HG03354 (cell line): ENCODE data around the gene GIMAP6.
A peak's percentile ranks its signal among the peaks of the same experiment; 100 is the strongest.
"Not testable (repeated sequence)": the region's sequence is repeated elsewhere in the genome, so short reads cannot be mapped to it uniquely, and the experiment has no call there.

Experiments used
- ATAC-seq: cut with Tn5 transposase; IDR thresholded peaks from one replicate; pipeline ENCODE4 v1.9.1; 2021; ENCODE audit warnings: mild to moderate bottlenecking; ENCODE audit not compliant: unreplicated experiment, poor library complexity, severe bottlenecking

The GIMAP6 gene

DNA sequence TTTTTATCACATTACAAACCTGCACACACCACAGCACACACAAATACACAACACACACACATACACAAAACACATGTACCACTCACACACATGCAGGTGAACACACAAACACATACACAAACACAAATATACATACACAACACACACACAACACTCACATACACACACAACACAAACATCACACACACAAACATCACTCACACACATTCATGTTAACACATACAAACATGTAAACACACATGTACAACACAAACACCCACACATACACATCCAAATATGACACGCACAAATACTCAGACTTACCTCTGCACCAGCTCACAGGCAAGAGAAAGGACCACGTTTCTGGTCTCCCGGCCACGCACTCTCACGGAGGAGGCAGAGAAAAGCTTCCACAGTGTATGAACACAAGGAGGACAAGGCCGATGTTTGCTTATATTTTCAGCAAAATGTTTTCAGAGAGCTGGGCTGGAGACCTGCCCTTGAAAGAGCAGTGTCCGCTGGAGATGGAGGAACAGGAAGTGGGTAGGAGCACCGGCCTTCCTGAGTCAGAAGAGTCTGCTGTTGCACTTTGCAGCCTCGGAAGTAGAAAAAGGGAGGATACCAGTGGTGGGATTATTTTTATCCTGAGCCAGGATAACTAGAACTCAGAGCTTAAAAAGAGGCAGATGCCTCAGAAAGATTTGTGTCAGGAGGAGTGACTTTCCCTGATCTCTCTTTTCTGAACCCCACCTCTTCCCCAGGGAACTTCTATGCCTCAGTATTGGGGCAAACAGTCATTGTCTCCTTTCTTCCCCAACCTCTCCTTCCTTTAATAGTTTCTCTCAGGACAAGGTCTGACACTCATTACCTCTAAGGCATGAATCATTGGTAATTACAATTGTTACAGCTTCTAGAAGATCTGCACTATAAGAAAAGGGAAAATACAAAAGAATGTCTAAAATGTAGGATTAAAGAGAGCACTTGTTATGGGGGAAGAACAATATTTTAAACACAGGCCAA is at the start of gene GIMAP6:
GIMAP6 (minus strand) TSS at position 520 of the 999 bp plus-strand sequence. CDS start 2,243 bp downstream, outside the sequence.
- ATAC-seq = peak; percentile 86

DNA sequence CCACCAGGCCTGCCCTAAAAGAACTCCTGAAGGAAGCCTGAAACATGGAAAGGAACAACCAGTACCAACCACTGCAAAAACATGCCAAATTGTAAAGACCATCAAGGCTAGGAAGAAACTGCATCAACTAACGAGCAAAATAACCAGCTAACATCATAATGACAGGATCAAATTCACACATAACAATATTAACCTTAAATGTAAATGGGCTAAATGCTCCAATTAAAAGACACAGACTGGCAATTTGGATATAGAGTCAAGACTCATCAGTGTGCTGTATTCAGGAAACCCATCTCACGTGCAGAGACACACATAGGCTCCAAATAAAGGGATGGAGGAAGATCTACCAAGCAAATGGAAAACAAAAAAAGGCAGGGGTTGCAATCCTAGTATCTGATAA is 48.2 kb upstream of the GIMAP6 start:
- ATAC-seq = not testable (repeated sequence)

DNA sequence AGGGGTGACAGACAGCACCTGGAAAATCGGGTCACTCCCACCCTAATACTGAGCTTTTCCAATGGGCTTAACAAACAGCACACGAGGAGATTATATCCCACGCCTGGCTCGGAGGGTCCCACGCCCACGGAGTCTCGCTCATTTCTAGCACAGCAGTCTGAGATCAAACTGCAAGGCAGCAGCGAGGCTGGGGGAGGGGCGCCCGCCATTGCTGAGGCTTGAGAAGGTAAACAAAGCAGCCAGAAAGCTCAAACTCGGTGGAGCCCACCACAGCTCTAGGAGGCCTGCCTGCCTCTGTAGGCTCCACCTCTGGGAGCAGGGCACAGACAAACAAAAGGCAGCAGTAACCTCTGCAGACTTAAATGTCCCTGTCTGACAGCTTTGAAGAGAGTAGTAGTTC is 46.4 kb upstream of the GIMAP6 start:
- ATAC-seq = not testable (repeated sequence)

DNA sequence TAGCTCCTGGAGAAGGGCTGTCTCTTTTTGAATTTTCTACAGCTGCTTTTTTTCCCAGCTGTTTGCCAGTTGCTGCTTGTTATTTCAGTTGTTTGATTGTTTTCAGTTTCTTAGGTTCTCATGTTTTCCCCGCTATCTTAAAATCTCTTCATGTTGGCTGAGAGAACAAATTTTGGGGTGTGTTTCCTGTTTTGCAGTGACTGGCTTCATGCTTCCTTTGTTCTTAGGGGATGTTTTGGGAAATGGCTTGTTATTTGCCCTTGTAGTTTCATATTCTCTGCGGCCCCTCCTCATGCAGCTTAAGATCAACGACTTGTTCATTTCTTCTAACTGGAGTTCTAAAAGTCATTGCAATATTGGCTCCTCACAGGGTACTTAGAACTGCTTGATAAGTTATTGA is 44.7 kb upstream of the GIMAP6 start:
- not testable (repeated sequence) for ATAC-seq

DNA sequence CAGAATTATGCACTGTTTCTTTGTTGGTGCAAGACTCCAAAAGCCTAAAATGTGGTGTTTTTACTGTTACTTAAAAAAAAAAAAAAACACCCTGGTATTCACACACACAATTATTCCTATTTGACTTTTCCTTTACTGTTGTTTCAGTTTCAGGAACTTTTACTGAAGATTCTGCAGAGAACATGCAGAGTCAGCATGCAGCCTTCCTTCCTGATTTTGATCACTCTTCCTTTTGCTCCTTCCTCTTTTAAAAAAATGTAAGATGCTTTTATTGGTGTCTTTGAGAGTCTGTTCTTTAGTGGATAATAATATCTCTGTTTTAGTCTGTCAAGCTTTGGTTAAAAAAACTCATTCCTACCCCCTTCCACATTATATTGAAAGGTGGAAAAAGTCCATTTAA is 44.1 kb upstream of the GIMAP6 start:
- ATAC-seq = not testable (repeated sequence)

DNA sequence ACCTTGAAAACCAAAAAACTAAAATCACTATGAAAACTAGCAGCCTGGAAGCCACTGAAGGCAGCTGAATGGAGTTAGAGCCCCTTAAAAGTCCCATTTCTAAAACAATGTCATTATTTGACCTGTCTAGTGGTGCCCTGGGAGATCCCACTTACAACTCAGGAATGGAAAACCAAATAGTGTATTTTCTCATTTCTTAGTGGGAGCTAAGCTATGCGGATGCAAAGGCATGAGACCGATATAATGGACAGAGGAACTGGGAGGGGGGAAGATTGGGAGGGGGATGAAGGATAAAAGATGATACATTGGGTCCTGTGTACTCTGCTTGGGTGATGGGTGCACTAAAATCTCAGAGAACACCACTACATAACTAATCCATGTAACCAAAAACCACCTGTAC is 43.5 kb upstream of the GIMAP6 start:
- ATAC-seq = no peak

DNA sequence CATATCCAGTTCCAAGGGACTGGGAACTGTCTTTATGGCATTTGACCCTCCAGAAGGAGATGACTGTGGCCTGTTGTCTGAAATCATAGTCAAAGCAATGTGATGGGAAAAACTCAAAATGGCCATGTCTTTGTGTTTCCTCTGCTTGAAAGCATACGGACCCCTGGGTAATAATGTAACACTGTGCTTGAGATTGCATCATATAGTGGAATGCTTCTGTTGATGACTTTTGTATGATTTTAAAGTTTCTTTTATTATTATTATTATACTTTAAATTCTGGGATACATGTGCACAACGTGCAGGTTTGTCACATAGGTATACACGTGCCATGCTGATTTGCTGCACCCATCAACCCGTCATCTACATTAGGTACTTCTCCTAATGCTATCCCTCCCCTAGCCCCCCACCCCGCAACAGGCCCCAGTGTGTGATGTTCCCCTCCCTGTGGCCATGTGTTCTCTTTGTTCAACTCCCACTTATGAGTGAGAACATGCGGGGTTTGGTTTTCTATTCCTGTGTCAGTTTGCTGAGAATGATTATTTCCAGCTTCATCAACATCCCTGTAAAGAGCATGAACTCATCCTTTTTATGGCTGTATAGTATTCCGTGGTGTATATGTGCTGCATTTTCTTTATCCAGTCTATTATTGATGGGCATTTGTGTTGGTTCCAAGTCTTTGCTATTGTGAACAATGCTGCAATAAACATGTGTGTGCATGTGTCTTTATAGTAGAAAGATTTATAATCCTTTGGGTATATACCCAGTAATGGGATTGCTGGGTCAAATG is 39.8 kb upstream of the GIMAP6 start:
- not testable (repeated sequence) for ATAC-seq

DNA sequence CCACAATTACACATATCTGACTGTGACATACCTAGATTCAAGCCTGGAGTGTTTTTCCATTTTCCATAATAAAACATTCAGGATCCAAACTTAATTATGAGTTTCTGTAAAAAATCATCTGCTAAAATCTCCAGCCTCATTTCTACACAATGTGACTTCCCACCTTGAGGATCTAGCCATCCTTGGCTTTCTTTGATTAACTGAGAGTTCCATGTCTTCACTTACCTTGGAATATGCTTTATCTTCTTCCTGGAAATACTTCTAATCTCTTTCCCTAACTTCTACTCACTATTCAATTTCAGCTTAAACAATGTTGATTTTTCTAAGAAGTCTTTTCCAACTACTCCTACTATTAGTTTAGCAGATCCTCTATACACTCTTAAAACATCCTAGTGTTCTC is 36.8 kb upstream of the GIMAP6 start:
- ATAC-seq = no peak

DNA sequence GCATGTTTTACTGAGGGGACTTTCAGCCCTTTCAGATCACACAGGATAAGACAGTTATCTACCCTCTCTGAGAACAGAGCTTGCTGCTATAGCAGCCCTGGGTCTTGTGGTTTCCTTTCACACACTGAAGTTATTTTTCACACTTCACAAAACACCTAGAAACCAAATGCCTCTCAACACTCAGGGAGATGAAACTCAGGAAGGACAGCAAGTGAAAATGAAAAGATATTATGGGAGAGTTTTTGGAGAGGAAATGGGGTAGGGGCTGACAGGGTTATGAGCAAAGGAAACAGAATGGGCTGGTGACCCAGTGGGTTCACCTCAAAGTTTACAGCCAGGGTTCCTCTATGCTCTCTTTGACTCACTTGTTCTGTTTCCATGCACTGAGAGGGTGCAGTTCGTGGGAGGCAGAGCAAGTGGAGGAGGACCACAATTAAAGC is 36.3 kb upstream of the GIMAP6 start:
- ATAC-seq = peak; percentile 81

DNA sequence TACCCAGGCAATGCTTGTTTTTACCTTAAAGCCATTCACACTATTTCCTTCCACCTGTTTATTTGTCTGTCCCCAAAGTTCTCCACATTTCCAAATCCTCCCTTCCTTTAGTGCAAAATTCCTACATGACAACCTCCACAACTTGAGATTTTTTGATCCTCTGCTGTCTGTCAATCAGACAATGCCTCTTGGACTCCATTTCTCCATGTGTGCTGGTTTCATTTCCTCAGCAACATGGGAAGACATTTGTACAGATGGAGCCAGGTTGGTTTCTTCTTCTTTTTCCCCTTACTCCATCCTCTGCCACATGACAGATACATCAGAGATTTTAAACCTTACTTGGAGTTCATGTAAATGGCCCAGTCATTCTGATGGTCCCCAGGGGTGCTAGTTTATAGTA is 34.2 kb upstream of the GIMAP6 start:
- ATAC-seq = no peak

DNA sequence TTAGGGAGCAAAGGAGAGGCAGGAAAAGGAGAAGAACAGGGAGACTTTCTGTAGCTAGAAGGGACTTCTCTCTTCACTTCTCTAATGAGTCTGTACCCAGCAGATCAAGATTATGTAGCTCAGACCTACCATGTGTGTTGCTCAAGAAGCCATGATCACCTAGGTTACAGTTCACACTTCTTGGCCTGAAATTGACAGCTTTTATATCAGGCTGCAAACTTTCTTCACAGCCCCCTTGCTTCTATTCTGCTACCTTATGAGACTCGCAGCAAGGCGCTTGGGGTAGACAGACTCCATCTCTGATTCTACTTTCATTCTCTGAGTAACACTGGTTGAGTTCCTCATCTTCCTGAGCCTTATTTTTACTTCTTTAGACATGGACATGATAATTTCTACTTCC is 33.7 kb upstream of the GIMAP6 start:
- ATAC-seq = no peak

DNA sequence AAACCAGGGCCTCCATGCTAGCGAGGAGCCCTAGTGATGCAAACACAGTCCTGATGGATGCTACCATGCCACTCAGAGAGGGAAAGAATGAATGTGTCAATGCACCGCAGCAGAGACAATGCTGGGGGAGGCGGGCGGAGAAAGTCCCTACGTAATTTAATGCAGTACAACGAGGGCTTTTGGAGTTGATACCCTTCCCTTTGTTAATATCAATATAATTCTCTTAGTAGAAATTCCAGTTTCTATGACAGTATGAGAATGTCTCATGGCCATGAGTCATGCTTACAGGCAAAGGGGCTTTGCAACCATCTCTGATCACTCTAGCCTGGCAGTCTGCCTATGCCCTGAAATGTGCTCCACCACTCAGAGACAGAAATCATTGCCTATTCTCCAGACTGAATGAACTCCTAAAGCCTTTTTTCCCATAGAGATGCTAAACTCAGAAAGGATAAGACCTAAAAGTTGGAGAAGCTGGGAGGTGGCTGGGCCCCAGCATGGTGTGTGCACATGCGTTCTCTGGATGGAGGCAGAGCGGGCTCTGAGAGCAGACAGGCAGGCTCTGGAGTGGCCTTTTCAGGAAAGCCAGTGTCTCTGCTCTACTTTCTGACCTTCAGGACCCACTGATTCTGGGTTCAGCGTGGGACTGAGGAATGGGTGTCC is 33.0 kb upstream of the GIMAP6 start:
- no peak for ATAC-seq

DNA sequence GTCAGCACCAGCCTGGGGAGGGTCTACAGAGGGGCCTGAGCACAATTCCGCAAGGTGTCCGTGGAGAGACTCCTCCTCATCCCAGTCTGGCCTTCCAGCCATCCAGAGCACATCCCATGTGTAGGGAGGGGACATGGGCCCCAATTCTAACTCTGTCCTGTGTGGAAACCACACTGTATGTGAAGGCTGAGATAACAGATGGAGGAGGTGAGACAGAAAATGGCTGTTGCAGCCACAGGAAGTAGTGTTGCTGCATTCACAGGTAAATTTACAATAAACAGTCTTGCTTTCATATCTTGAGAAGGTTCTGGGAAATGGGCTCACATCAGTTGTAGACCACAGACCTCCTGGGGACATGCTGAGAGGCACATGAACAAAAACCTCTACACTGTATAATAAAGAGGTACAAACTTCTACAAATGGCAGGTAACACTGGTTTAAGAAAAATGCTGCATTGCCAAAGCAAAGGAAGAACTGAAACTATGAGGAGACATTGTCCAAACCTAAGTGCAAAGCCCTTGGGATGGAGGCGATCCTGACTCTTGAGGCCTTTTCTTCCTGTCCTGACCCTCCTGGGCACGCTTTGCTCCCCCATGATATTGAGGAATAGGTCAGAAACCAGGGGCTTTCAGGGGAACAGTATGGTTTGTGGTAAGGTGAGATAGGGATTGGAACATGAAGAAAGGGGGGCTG is 31.8 kb upstream of the GIMAP6 start:
- peak; percentile 43 for ATAC-seq

DNA sequence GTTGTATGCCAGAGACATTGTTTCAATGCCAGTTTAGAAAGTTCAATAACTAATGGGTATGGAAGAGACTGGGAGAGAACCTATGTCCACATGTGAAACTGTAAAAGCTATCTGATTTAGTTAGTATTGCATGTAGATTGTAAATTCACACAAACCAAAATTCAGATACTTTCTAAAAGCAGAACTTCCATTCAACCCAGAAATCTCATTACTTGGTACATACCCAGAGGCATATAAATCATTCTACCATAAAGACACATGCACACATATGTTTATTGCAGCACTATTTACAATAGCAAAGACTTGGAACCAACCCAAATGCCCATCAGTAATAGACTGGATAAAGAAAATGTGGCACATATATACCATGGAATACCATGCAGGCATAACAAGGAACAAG is 30.6 kb upstream of the GIMAP6 start:
- not testable (repeated sequence) for ATAC-seq

DNA sequence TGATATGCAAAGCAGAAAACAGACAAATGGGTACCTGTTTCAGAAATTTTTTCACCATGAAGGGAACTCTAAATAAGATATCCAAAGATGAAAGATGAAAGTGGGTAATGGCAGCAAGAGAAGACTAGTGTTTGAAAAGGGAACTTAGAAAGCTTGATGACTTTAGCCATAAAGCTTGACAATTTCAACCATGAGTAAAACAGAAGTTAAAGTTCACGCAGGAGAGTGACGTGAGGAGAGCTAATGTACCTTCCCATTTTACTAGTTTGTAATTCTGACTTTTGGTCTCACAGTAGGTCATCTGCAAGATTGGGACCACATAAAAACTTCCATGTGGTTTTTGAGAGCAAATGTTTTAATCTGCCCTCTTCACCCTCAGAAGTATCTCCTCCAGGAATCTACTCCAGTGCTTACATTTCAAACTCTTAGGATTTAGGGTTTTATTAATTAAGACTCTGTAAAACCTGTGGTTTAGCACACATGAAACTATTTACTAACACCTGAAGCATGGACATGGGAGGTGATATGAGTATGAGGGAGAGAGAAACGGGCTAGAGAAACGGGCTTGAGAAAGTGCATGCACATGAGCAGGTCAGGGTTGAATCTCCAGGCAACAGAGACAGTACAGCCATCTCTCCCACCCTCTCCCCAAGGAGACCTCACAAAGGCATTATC is 28.9 kb upstream of the GIMAP6 start:
- no peak for ATAC-seq

DNA sequence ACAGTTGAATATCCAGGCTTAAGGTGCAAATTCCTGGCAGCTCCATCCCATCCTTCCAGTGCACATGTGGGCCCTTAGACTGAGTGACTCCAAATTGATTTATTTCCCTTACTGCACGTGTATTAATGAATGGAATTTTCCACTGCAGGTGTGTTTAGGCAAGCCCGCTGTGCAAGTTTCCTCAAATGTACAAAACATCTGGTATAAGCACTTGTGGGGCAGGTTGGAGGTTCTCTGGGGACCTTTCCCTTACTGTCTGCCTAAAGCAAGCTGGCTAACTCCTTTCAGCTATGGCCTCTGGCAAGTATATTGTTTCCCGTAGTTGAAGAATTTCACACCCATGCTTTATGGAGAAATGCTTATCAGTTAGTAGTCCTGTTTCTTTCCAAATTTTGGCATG is 25.3 kb upstream of the GIMAP6 start:
- no peak for ATAC-seq

DNA sequence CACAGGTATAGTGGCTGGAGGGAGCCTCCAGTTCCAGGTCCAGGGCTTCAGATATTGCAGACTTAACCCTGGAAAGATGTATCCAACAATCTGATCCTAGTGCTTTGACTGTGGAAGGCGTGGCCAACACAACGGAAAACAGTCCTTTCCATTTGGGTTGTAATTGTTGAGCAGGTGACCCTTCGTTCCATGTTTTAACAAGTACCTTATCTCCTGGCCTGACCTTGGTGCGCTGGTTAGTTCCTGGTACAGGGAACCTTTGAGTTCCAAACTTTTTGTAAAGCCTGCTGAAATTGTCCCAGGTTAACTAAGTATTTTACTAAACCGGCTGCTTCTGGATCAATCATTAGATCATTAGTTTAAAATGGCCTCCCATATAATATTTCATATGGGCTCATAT is 23.9 kb upstream of the GIMAP6 start:
- ATAC-seq = no peak

DNA sequence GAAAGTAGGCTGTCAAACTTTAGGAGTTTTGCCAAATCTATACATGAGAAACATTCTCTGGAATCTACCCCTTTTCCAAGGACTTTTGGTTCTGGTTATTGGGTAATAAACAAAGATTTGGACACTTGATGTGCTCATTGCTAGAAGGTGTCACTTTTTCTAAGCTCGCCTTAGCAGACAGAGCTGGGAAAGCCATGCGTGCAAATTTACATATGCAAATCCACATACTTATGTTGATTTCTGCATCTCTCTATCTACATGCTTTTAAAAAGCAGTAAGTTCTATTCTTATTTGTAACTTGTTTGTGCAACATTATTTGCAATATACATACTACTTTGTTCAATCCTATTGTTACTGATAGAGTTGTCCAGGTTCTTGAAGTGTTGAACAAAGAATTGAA is 22.5 kb upstream of the GIMAP6 start:
- ATAC-seq = no peak

DNA sequence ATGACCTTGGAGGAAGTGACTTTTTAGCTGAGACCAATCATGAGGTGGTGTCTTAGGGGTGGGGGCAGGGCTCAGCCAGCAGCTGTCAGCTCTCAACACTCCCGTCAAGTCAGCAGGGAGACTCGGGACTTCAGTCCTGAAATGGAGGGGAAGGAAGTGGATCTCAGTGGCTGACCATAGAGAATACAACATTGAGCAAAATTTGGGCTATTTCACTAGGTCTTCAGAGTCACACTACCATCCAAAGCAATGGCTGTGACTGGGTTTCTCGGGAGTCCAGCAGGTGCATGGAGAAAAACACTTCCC is 16.8 kb upstream of the GIMAP6 start:
- no peak for ATAC-seq
